T-helper 1 cell treated with Interleukin-12 subunit alpha and Interleukin-12 subunit beta and Interleukin-4 antibody, amounts not matched to agents 30 ng/mL and 1 ng/mL, for 36 hours (primary cell): ENCODE data around the gene OVOL1. TPM values are rescaled to one million over a fixed set of nuclear protein-coding genes. Genes with fewer than 3 reads are reported as not detected.

Source experiments
- intact Hi-C: fragments of 100-400 bp; cut with micrococcal nuclease; formaldehyde crosslinking; loops from one replicate; pipeline ENCODE4 v1.15.1; 2024
- total RNA-seq: library from RNA; stranded (reverse); gene quantifications from 2 replicates; pipeline ENCODE4 v1.2.3, GENCODE V29; 2022

Gene OVOL1
- total RNA-seq, 1 donor from 2014 or later = not detected

GRCh38 chr11:65790902-65791650 is 4.2 kb downstream of the OVOL1 start:
- intact Hi-C loops = loop anchor here (1.0 kb wide), 2 partner anchors 11 to 26 kb away; partner anchors contain the start of gene AP5B1

- intact Hi-C loops = loop anchor here (1.0 kb wide), 2 partner anchors 11 to 26 kb away; partner anchors contain the start of gene AP5B1
Measured at GRCh38 chr11:65791719-65792213, 4.9 kb downstream of the OVOL1 start.

GRCh38 chr11:65792456-65792855 is 5.6 kb downstream of the OVOL1 start:
- intact Hi-C loops = no loop called here

- intact Hi-C loops = no loop called here
Measured at GRCh38 chr11:65793144-65793581, 6.3 kb downstream of the OVOL1 start.

DNA sequence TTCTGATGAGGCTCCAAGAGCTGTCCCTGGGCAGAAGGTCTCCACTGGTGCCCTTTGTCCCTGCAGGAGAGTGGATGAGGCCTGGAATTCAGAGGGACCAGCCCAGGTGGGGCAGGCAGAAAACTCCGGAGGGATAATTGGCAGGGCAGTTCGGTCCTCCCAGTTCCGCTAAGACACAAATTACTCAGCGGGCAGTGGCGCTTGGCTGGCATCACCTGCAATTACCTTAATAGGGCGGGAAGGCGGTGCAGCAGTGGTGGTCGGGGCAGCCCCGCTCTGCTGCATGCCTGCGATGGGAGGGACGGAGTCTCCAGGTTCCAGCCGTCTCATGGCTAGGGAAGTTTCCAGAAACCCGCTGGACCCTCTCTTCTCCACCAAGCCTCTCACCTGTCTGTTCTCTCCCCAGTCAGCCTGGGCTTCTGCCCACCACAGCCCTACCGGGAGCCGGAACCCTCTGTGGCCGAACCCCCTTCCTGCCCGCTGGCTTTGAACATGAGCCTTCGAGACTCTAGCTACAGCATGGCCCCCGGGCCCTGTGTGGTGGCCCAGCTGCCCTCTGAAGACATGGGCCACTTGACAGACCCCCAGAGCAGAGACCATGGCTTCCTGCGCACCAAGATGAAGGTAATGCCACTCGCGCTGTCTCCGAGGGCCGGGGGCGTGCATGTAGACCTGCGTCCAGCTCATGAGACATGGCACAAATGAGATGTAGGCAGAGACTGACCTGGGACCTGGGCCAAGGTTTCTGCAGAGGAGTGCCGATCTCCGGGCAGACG is 7.0 kb downstream of the OVOL1 start:
- intact Hi-C loops = no loop called here

DNA sequence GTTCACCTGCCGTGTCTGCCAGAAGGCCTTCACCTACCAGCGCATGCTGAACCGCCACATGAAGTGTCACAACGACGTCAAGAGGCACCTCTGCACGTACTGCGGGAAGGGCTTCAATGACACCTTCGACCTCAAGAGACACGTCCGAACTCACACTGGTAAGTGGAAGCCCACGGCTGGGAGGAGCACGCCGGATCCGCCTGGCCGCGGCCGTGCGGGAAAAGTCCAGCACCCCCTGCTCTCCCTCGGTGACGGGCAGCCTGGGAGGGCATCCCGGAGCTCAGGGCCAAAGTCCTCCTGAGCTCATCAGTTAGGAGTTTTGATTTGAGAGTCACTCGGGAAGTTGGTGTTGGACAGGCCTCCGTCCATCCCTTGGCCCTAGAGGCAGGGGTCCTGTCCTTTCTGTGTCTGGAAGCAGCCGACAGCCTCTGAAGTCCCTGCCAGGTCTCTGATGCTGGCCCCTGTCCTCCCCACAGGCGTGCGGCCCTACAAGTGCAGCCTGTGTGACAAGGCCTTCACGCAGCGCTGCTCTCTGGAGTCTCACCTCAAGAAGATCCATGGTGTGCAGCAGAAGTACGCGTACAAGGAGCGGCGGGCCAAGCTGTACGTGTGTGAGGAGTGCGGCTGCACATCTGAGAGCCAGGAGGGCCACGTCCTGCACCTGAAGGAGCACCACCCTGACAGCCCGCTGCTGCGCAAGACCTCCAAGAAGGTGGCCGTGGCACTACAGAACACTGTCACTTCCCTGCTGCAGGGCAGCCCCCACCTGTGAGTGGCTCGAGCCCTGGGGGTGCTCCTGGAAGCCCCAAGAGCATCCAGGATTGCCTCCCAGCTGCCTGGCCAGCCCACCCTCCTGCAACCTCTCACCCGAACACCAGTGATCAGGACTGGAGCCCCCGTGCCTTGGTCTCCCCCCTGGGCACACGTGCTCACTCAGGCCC is 8.0 kb downstream of the OVOL1 start:
- intact Hi-C loops = no loop called here

GRCh38 chr11:65796726-65797601 is 10.1 kb downstream of the OVOL1 start:
- intact Hi-C loops = no loop called here

- intact Hi-C loops = no loop called here
Measured at GRCh38 chr11:65797711-65798110, 10.8 kb downstream of the OVOL1 start.

GRCh38 chr11:65798882-65799281 is 12.0 kb downstream of the OVOL1 start:
- intact Hi-C loops = no loop called here

DNA sequence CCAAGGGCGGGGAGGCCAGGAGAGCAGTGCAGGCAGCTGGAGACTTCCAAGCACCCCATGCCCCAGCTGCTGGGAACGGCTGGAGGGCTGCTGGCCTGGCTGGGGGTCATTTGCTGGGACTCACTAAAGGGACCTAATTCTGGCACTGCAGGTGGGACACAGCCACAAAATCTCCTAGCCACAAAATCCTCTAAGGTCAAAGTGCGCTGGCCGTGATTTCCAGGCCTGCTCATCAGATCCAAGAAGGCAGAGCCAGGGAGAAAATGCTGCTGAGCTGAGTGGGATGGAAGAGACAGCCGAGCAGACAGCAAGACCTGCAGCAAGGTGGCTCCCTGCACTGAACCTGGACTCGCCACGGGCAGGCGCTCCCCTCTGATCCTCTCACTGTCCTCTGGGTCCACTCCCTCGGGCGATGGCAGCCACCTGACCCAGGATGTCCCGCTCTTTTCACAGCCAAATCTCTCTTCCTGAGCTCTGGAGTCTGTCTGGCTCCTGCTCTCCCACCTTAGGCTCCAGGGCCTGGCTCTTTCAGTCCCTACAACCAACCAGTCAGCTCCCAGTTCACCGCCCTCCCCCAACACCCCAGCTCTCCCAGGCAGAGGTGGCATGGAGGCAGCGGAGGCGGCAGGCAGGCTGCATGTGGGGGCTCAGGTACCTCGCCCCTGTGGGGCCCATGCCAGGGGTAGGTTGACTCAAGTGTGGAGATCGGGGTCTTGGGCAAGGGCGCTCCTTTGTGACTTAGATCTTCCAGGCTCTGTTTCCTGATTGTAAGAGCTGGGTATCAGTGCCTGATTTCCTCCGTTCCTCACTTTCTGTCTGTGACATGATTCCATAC is 14.5 kb downstream of the OVOL1 start:
- intact Hi-C loops = no loop called here

- intact Hi-C loops = no loop called here
Measured at GRCh38 chr11:65802841-65803240, 16.0 kb downstream of the OVOL1 start.

GRCh38 chr11:65803797-65804492 is 17.1 kb downstream of the OVOL1 start:
- intact Hi-C loops = no loop called here

GRCh38 chr11:65806979-65807378 is 20.1 kb downstream of the OVOL1 start:
- intact Hi-C loops = no loop called here

- intact Hi-C loops = no loop called here
Measured at GRCh38 chr11:65808744-65809341, 22.0 kb downstream of the OVOL1 start.

GRCh38 chr11:65809496-65809895 is 22.6 kb downstream of the OVOL1 start:
- intact Hi-C loops = no loop called here

DNA sequence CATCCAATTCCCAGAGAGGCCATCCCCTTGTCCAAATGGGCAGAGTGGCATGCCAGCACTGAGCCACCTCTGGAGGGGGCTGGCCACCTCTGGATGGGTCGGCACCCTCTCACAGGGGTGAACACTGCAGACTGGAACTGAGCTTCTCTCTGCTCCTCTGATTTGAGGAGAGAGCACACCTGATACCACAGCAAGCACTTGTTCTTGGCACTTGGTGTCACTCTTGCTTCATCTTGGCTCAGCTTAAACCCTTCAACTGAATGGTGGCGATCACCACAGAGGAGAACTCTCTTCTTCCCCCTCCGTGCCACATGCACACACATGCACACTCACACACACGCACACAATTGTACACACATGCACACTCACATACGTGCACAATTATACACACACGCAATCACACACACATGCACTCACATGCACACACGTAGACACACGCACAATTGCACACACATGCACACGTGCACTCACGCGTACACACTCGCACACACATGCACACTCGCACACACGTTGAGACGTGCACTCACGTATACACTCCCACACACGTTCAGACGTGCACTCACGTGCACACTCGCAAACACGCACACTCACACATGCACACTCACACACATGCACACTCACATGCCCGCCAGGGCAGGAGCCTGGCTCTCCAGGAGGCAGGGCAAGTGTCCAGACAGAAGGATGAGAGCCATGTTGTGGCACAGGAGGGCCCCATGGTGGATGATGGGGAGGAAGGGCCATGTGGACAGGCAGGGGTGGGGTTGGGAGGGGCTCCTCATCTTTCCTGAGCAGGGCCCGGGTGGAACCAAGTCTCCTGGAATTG is 23.4 kb downstream of the OVOL1 start:
- intact Hi-C loops = loop anchor here (1.0 to 10.0 kb wide), 2 partner anchors 45 to 179 kb away; no protein-coding TSS in a partner anchor
